Measurements from ENCODE around the gene LINGO4.

- TF ChIP-seq, protein P1, sequence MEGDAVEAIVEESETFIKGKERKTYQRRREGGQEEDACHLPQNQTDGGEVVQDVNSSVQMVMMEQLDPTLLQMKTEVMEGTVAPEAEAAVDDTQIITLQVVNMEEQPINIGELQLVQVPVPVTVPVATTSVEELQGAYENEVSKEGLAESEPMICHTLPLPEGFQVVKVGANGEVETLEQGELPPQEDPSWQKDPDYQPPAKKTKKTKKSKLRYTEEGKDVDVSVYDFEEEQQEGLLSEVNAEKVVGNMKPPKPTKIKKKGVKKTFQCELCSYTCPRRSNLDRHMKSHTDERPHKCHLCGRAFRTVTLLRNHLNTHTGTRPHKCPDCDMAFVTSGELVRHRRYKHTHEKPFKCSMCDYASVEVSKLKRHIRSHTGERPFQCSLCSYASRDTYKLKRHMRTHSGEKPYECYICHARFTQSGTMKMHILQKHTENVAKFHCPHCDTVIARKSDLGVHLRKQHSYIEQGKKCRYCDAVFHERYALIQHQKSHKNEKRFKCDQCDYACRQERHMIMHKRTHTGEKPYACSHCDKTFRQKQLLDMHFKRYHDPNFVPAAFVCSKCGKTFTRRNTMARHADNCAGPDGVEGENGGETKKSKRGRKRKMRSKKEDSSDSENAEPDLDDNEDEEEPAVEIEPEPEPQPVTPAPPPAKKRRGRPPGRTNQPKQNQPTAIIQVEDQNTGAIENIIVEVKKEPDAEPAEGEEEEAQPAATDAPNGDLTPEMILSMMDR (conservative IDR thresholded peaks at IDR 0.05; ENCODE audit: low read length): no peak
- TF ChIP-seq EZH2phosphoT487 (IDR thresholded peaks at IDR 0.05; ENCODE audit: borderline replicate concordance): no peak
These were observed 23.7 kb upstream of the LINGO4 start for GRCh38 chr1:151828921-151829320.

Data from Loucy (cell line).